Endothelial cell (in vitro differentiated cells): ENCODE data around the gene UFD1. TPM values are rescaled to one million over a fixed set of nuclear protein-coding genes. Genes with fewer than 3 reads are reported as not detected.

Experiments used
- DNase-seq: peaks from one replicate; pipeline ENCODE4 v3.0.0; 2021; ENCODE audit warnings: low spot score
- H3K27ac Mint-ChIP-seq: one replicate; pipeline ENCODE4 v1.8.0; 2021; ENCODE audit warnings: mixed read lengths, inconsistent platforms; ENCODE audit not compliant: unreplicated experiment
- H3K27me3 Mint-ChIP-seq: one replicate; pipeline ENCODE4 v1.8.0; 2021; ENCODE audit warnings: mild to moderate bottlenecking, moderate library complexity, mixed read lengths, inconsistent platforms; ENCODE audit not compliant: unreplicated experiment
- H3K36me3 Mint-ChIP-seq: one replicate; pipeline ENCODE4 v1.8.0; 2021; ENCODE audit warnings: mild to moderate bottlenecking, low read depth, mixed read lengths, inconsistent platforms; ENCODE audit not compliant: unreplicated experiment
- H3K4me1 Mint-ChIP-seq: one replicate; pipeline ENCODE4 v1.8.0; 2021; ENCODE audit warnings: mild to moderate bottlenecking, mixed read lengths, inconsistent platforms; ENCODE audit not compliant: unreplicated experiment
- H3K4me3 Mint-ChIP-seq: one replicate; pipeline ENCODE4 v1.8.0; 2021; ENCODE audit warnings: mild to moderate bottlenecking, mixed read lengths, inconsistent platforms; ENCODE audit not compliant: unreplicated experiment
- H3K9me3 Mint-ChIP-seq: one replicate; pipeline ENCODE4 v1.8.0; 2021; ENCODE audit warnings: mixed read lengths, inconsistent platforms; ENCODE audit not compliant: unreplicated experiment
- CTCF ChIP-seq: fragments of 200-600 bp; sonication (generic); IDR thresholded peaks from one replicate; pipeline ENCODE4 v1.5.0; 2021; ENCODE audit warnings: antibody characterized with exemption; ENCODE audit not compliant: unreplicated experiment
- total RNA-seq: library from RNA; stranded (reverse); fragmentation: NEBNext Ultra II Directional; extraction: Animal tissue kit (Norgen Biotek cat#: 25700); gene quantifications from one replicate; pipeline ENCODE4 v1.2.1, GENCODE V29; 2021; ENCODE audit not compliant: unreplicated experiment

The UFD1 gene
- total RNA-seq, 1 donor from 2014 or later = 86.2 TPM

GRCh38 chr22:19522881-19523239, 43.9 kb upstream of the UFD1 start:
- peaks cover 16% of the 10 kb centered on the region for H3K27me3 Mint-ChIP-seq
- peaks cover 5% of the 10 kb centered on the region for H3K36me3 Mint-ChIP-seq
- peaks cover 36% of the 10 kb centered on the region for H3K4me1 Mint-ChIP-seq
- H3K4me3 Mint-ChIP-seq = peak overlapping the region; percentile 91
- no peak for DNase-seq
- H3K9me3 Mint-ChIP-seq = no peaks in the 10 kb centered on the region
- TF ChIP-seq CTCF = no peak
- no peak overlapping the region for H3K27ac Mint-ChIP-seq

DNA sequence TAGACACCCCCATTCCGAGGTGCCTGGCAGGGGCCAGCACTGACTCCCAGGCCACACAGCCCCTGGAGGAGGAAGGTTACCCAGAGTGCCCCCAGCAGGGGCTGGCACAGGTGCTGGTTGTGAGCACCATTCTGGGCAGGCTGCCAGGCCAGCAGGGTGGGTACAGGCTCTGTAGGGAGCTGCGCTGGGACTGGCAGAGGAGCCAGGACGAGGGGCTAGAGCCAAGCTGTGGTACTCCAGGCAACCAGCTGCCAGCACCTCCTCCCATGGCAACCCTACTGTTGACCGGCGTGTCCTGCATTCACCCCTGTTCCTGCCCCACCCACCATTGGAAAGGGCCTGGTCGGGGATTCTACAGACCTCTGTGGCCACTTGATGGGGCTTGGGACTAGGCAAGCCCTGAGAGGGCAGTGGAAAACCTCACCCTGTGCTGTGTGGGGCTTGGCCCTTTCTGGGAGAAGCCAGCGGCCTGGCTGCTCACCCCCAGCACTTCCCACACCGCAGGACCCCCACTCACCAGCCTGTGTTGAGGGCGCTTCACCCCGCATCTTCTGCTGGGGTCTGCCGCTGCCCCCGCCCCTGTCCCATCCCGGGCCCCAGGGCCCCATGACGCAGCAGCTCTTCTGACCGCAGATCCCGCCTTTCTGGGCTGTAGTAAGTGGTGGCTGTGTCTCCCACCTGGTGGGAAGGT, 43.3 kb upstream of the UFD1 start:
- H3K27me3 Mint-ChIP-seq = peaks cover 16% of the 10 kb centered on the region
- peak overlapping the region; percentile 91 for H3K4me3 Mint-ChIP-seq
- peaks cover 5% of the 10 kb centered on the region for H3K36me3 Mint-ChIP-seq
- H3K4me1 Mint-ChIP-seq = peaks cover 31% of the 10 kb centered on the region
- TF ChIP-seq CTCF = no peak
- DNase-seq = no peak
- no peak overlapping the region for H3K27ac Mint-ChIP-seq
- no peaks in the 10 kb centered on the region for H3K9me3 Mint-ChIP-seq

DNA sequence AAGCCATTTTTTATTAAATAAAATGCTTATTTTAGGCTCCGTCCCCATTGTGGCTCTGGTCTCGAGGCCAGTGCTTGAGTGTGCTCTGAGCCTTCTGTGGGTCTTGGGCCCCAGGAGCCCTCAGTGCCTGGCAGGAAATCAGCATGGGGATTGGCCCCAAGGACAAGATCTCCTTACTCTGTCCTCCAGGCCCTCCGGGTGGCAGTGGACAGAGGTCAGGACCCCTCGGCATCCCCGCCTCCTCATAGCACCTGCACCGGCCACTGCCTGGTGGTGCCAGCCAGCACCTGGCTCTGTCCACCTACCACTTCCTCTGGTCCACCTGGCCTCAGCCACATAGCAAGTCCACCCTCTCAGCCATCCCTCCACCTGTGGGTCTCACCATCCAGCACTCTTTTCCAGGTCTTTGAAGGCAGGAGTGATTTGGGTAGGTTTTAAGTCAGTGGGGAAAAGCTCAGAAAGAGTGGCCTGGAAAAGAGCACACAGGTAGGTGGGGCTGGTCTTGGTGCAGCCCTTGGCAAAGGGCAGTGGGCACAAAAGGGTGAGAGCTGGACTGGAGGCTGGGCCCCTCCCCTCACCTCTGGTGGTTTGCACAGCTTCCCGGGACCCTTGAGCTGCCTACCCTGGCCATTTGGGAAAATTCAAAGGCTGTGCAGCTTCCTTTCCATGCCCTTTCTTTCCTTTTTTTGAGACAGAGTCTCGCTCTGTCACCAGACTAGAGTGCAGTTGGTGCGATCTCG, 41.7 kb upstream of the UFD1 start:
- Mint-ChIP-seq H3K9me3 (no peaks in the 10 kb centered on the region), H3K36me3 (peaks cover 5% of the 10 kb centered on the region), H3K4me1 (peaks cover 17% of the 10 kb centered on the region), H3K27ac (no peak overlapping the region), H3K27me3 (peaks cover 12% of the 10 kb centered on the region), H3K4me3 (no peak overlapping the region)
- DNase-seq = no peak
- no peak for TF ChIP-seq CTCF

- peaks cover 12% of the 10 kb centered on the region for H3K27me3 Mint-ChIP-seq
- TF ChIP-seq CTCF = no peak
- H3K4me3 Mint-ChIP-seq = no peak overlapping the region
- no peak for DNase-seq
- peaks cover 19% of the 10 kb centered on the region for H3K4me1 Mint-ChIP-seq
- H3K36me3 Mint-ChIP-seq = peaks cover 9% of the 10 kb centered on the region
- no peak overlapping the region for H3K27ac Mint-ChIP-seq
- H3K9me3 Mint-ChIP-seq = no peaks in the 10 kb centered on the region
These were observed 41.0 kb upstream of the UFD1 start for GRCh38 chr22:19520007-19520406.
